ENCODE results near the gene RANBP1. TPM values are rescaled to one million over a fixed set of nuclear protein-coding genes. Genes with fewer than 3 reads are reported as not detected.

RANBP1 gene
- total and polyA plus RNA-seq, 12 donors, result 63.3 to 346 (median 126) TPM

DNA sequence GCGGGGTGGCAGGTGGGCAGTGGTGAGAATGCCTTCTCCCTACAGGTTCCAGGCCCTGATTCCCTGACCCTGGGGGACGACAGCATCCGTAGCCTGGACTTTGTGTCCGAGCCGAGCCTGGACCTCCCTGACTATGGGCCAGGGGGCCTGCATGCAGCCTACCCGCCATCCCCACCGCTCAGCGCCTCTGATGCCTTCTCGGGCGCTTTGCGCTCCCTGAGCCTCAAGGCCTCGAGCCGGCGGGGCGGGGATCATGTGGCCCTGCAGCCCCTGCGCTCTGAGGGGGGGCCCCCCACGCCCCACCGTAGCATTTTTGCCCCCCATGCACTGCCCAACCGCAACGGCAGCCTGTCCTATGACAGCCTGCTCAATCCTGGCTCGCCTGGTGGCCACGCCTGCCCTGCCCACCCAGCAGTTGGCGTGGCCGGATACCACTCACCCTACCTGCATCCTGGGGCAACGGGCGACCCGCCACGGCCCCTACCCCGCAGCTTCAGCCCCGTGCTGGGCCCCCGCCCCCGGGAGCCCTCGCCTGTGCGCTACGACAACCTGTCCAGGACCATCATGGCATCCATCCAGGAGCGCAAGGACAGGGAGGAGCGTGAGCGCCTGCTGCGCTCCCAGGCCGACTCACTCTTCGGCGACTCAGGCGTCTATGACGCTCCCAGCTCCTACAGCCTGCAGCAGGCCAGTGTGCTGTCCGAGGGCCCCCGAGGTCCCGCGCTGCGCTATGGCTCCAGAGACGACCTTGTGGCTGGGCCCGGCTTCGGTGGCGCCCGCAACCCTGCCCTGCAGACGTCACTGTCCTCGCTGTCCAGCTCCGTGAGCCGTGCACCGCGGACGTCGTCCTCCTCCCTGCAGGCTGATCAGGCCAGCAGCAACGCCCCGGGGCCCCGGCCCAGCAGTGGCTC is 27.1 kb downstream of the RANBP1 start:
- H3K27me3 ChIP-seq, result no peaks in the 10 kb centered on the region
- DNase-seq, result no peak
- peaks cover 0 to 5% of the 10 kb centered on the region in 2 donors for H3K4me1 ChIP-seq (replicated peaks in 1 of 2)
- no peak overlapping the region for H3K4me3 ChIP-seq
- intact Hi-C loops (cut with DNase I), result no loop called here
- H3K9me3 ChIP-seq (replicated peaks in 1 of 3), result no peaks in the 10 kb centered on the region
- peaks cover 0 to 5% of the 10 kb centered on the region in 2 donors for H3K36me3 ChIP-seq (replicated peaks in 1 of 2)
- WGBS, 4 donors, result 90 to 96% (median 94%) methylated on average over 14 to 65 of the region's 65 CpGs
- TF ChIP-seq CTCF (IDR thresholded peaks at IDR 0.05) (no peak), POLR2A (IDR thresholded peaks at IDR 0.05) (no peak)
- H3K27ac ChIP-seq, result no peak overlapping the region

DNA sequence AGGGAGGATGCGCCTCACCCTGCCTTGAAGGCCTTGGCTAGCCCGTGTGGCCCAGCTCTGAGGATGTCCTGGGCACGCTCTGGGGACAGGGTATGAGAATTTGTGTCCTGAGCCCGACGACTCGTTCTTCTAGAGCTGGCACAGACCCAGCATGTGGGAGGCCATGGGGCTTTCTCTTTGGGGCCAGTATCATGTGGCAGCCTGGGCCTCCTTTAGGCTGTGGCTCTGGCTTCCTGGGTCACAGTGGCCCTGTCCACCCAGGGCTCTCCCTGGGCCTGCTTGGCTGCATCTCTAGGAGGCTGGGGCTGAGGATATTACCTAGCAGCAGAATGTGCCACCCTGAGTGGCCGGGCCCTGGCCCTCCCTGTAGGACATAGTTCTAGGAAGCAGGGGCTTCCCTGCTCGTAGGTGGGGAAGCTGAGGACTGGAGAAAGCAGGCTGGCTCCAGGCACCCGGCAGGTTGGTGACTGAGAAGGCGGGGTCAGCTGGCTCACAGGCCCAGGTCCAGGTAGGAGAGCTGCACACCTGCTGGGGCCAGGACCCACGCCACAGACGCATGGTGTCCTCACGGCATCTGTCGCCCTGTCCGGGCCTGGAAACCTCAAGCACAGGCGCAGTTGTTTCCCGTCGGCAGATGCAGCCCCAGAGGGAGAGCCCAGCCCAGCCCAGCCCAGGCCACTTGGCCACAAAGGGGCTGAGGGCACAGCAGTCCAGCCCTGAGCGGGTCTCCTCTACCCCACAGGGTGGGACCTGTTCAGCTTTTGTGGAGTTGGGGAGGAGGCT is 28.2 kb downstream of the RANBP1 start:
- no peak for TF ChIP-seq CTCF (IDR thresholded peaks at IDR 0.05)
- no peak for TF ChIP-seq POLR2A (IDR thresholded peaks at IDR 0.05)
- H3K9me3 ChIP-seq (replicated peaks in 1 of 3), result no peaks in the 10 kb centered on the region
- WGBS, 4 donors, result 88 to 98% (median 92%) methylated on average over 7 to 19 of the region's 19 CpGs
- H3K4me3 ChIP-seq, result no peak overlapping the region
- H3K27me3 ChIP-seq, result no peaks in the 10 kb centered on the region
- no peak for DNase-seq
- intact Hi-C loops (cut with DNase I), result no loop called here
- H3K27ac ChIP-seq, result no peak overlapping the region
- peaks cover 0 to 5% of the 10 kb centered on the region in 2 donors for H3K36me3 ChIP-seq (replicated peaks in 1 of 2)
- no peaks in the 10 kb centered on the region for H3K4me1 ChIP-seq (replicated peaks in 1 of 2)

GRCh38 chr22:20145206-20145831 is 29.4 kb downstream of the RANBP1 start:
- WGBS, 4 donors, result 90 to 95% (median 92%) methylated on average over 11 to 22 of the region's 22 CpGs
- no peaks in the 10 kb centered on the region for H3K9me3 ChIP-seq (replicated peaks in 1 of 3)
- H3K4me1 ChIP-seq (replicated peaks in 1 of 2), result no peaks in the 10 kb centered on the region
- TF ChIP-seq CTCF (IDR thresholded peaks at IDR 0.05) (no peak), POLR2A (IDR thresholded peaks at IDR 0.05) (no peak)
- no peaks in the 10 kb centered on the region for H3K27me3 ChIP-seq
- H3K27ac ChIP-seq, result no peak overlapping the region
- intact Hi-C loops (cut with DNase I), result no loop called here
- no peak for DNase-seq
- H3K4me3 ChIP-seq, result no peak overlapping the region
- H3K36me3 ChIP-seq (replicated peaks in 1 of 2), result no peaks in the 10 kb centered on the region

GRCh38 chr22:20145832-20146223 is 29.9 kb downstream of the RANBP1 start:
- H3K36me3 ChIP-seq (replicated peaks in 1 of 2), result no peaks in the 10 kb centered on the region
- no peaks in the 10 kb centered on the region for H3K27me3 ChIP-seq
- DNase-seq, result no peak
- no peaks in the 10 kb centered on the region for H3K9me3 ChIP-seq (replicated peaks in 1 of 3)
- H3K4me1 ChIP-seq (replicated peaks in 1 of 2), result no peaks in the 10 kb centered on the region
- H3K27ac ChIP-seq, result no peak overlapping the region
- WGBS, 4 donors, result 88 to 97% (median 91%) methylated on average over 15 to 21 of the region's 21 CpGs
- H3K4me3 ChIP-seq, result no peak overlapping the region
- intact Hi-C loops (cut with DNase I), result no loop called here
- TF ChIP-seq POLR2A (IDR thresholded peaks at IDR 0.05) (no peak), CTCF (IDR thresholded peaks at IDR 0.05) (no peak)

All from adrenal gland (tissue), 12 donors.